ENCODE data around the gene RAI1. TPM values are rescaled to one million over a fixed set of nuclear protein-coding genes. Genes with fewer than 3 reads are reported as not detected.

Gene RAI1
- total RNA-seq, 4 donors from 2014 or later: 12.8 to 51.2 (median 47.6) TPM

DNA sequence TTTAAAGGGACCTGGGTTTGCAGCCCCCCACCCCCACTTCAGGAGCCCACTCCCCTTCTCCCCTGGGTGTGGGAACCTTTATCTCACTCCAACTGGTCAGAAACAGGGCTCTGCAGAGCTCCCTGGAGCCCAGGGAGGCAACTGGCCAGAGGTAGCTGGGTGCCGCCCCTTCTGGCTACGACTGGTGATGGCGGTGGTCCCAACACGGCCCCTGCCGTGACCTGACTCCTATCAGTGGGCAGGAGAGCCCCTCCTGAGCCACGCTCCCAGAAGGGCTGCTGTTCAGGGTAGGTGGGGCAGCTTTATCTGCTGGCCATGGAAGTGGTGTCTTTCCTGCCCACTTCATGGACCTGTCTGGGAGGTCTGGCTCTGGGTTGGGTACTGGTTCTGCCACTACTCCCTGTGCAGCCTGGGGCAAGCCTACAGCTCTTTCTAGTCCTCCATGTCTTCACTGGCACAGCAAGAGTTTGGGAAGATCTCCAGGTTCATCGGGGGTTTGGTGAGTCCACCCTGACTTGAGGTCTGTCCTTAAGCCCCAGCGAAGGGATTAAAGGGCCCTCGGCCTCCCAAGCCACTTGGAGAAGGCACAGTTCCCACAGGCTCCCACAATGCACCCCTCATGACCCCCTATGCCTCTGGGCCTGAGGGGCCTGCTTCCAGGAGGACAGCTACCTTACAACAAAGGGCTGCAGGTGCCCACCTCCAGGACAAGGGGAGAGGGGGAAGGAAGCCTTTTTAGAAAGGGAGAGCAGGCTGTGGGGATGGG, 161.0 kb downstream of the RAI1 start:
- Histone ChIP-seq H3K27me3 (no peaks in the 10 kb centered on the region), H3K4me1 (peaks cover 9 to 32% (median 16%) of the 10 kb centered on the region in 4 donors), H3K9me3 (no peaks in the 10 kb centered on the region), H3K4me3 (no peak overlapping the region), H3K27ac (peak overlapping the region in 2 of 4 donors; percentile 98 to 100), H3K36me3 (peaks cover 0 to 8% (median 0%) of the 10 kb centered on the region in 3 donors)
- no peak for DNase-seq
- TF ChIP-seq POLR2A (IDR thresholded peaks at IDR 0.05): no peak
- no peak for TF ChIP-seq CTCF (IDR thresholded peaks at IDR 0.05)

DNA sequence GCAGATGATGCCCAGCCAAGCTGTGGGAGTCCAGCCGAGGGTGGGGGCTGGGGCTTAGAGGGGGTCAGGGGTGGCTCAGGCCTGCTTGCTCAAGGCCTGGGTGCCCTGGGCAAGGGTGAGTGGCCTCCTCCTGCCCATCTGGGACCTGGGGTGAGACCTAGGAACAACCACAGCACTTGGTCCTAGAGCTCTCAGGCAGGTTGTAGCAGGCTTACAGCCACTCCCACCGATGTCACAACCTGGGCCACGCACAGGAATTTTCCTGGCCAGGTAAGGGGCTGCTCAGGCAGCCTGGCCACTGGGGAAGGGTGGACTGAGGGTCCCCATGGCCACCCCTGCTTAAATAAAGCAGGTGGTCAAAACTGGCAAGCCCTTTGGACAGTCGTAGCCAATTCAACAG, 161.8 kb downstream of the RAI1 start:
- H3K4me3 ChIP-seq: no peak overlapping the region
- H3K4me1 ChIP-seq: peaks cover 9 to 24% (median 11%) of the 10 kb centered on the region in 4 donors
- H3K27me3 ChIP-seq: no peaks in the 10 kb centered on the region
- H3K36me3 ChIP-seq: peaks cover 0 to 11% (median 0%) of the 10 kb centered on the region in 3 donors
- TF ChIP-seq POLR2A (IDR thresholded peaks at IDR 0.05) (no peak), CTCF (IDR thresholded peaks at IDR 0.05) (no peak)
- no peak for DNase-seq
- H3K27ac ChIP-seq: no peak overlapping the region
- H3K9me3 ChIP-seq: no peaks in the 10 kb centered on the region

GRCh38 chr17:17844079-17844478, 162.8 kb downstream of the RAI1 start:
- no peak overlapping the region for H3K27ac ChIP-seq
- H3K27me3 ChIP-seq: no peaks in the 10 kb centered on the region
- peaks cover 9 to 24% (median 15%) of the 10 kb centered on the region in 4 donors for H3K4me1 ChIP-seq
- no peak for DNase-seq
- TF ChIP-seq CTCF (IDR thresholded peaks at IDR 0.05): no peak
- no peak for TF ChIP-seq POLR2A (IDR thresholded peaks at IDR 0.05)
- no peaks in the 10 kb centered on the region for H3K9me3 ChIP-seq
- H3K36me3 ChIP-seq: peaks cover 0 to 11% (median 0%) of the 10 kb centered on the region in 3 donors
- no peak overlapping the region for H3K4me3 ChIP-seq

DNA sequence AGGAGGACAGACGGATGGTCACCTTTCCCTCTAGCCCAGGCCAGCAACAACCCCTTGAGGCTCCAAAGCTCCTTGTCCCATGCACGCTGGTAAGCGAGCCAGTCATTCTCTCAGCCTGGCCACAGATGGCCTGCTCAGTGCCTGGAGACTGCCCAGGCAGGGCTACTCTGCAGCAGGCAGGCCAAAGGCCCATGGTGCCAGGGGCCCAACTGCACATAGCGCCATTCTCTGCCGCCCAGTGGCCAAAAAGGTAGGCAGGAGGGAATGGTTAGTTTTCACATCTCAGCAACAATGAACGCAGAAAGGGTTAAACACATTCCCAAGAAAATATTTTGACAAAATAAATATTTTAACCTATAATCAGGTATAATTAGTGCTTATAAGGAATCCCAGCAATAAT, 163.2 kb downstream of the RAI1 start:
- Histone ChIP-seq H3K36me3 (peaks cover 0 to 11% (median 0%) of the 10 kb centered on the region in 3 donors), H3K27ac (no peak overlapping the region), H3K4me1 (peaks cover 5 to 24% (median 17%) of the 10 kb centered on the region in 4 donors), H3K27me3 (no peaks in the 10 kb centered on the region), H3K9me3 (no peaks in the 10 kb centered on the region), H3K4me3 (no peak overlapping the region)
- DNase-seq: no peak
- TF ChIP-seq CTCF (IDR thresholded peaks at IDR 0.05) (no peak), POLR2A (IDR thresholded peaks at IDR 0.05) (no peak)

DNA sequence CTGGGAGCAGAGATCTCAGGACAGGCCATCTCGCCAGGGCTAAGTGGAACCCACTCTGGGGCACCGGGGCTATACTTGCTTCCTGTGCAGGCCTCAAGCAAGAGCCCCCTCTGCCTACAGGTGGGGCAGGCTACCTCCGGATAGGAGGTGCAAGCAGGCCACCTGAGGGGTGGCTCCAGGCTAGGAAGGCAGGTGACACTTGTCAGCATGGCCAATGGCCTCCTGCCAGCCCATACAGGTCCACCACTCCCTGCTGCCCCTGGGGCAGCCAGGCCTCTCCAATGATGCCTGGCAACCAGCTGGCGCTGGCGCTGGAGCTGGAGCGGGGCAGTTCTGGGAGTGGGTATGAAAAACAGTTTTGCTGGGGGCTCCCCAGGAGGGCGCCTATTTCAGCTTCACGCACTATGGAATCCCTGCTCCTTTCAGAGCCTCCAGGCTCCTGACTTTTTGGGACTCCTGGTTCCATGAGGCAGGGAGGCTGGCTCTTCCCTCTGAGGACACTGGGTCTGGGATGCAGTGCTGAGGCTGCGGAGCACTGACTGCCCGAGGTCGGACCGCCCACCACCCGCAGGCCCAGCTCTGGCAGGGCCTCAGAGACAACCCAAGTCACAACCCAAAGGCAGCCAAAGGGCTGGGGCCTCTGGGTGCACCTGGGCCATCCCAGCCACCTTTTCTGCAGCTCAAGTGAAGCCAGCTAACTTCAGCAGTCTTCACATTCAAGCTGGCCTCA, 164.0 kb downstream of the RAI1 start:
- TF ChIP-seq CTCF (IDR thresholded peaks at IDR 0.05) (no peak), POLR2A (IDR thresholded peaks at IDR 0.05) (no peak)
- H3K4me1 ChIP-seq: peaks cover 5 to 27% (median 20%) of the 10 kb centered on the region in 4 donors
- H3K4me3 ChIP-seq: no peak overlapping the region
- H3K27me3 ChIP-seq: no peaks in the 10 kb centered on the region
- no peaks in the 10 kb centered on the region for H3K9me3 ChIP-seq
- DNase-seq: no peak
- no peak overlapping the region for H3K27ac ChIP-seq
- H3K36me3 ChIP-seq: peaks cover 0 to 11% (median 0%) of the 10 kb centered on the region in 3 donors
